H1 (cell line): ENCODE measurements around the gene PTPA. TPM values are rescaled to one million over a fixed set of nuclear protein-coding genes. Genes with fewer than 3 reads are reported as not detected.

Experiments
- CTCF ChIA-PET: fragments of 300-600 bp; sonication (Branson Sonifier 250); formaldehyde crosslinking; loops from one replicate; lab custom pipeline; 2021; ENCODE audit not compliant: partially characterized antibody; lab: Charles Lee
- POLR2A ChIA-PET: fragments of 300-600 bp; sonication (Branson Sonifier 250); formaldehyde crosslinking; loops from one replicate; lab custom pipeline; 2021; ENCODE audit warnings: inconsistent platforms; ENCODE audit not compliant: partially characterized antibody; lab: Charles Lee
- DNase-seq, 2 experiments: peaks; one replicate each; pipeline versions ENCODE4 v3.0.0 to v3.0.0-alpha.2; 2010 to 2022; ENCODE audit warnings: low spot score in 2 of 2, low read depth in 1 of 2, mixed read lengths in 1 of 2
- FAIRE-seq: peaks from 2 replicates; lab custom pipeline; 2011; peaks lifted over from hg19 to GRCh38; lab: Jason Lieb, UNC
- H2AFZ ChIP-seq: 2 replicates; pipeline ENCODE4 v1.8.1; 2012; ENCODE audit warnings: low read length, inconsistent platforms
- H2AK5ac ChIP-seq: 2 replicates; pipeline ENCODE4 v1.6.1; 2013; ENCODE audit warnings: low read depth, low read length
- H2BK120ac ChIP-seq: replicated peaks from 2 replicates; pipeline ENCODE3; 2013; ENCODE audit warnings: low read depth, low read length, inconsistent platforms
- H2BK12ac ChIP-seq: 2 replicates; pipeline ENCODE4 v1.6.1; 2013; ENCODE audit warnings: low read depth, low read length
- H2BK15ac ChIP-seq: 2 replicates; pipeline ENCODE4 v1.6.1; 2013; ENCODE audit warnings: low read length
- H2BK20ac ChIP-seq: 2 replicates; pipeline ENCODE4 v1.6.1; 2013; ENCODE audit warnings: low read length
- H2BK5ac ChIP-seq: 2 replicates; pipeline ENCODE4 v1.6.1; 2013; ENCODE audit warnings: low read depth, low read length
- H3K14ac ChIP-seq: 2 replicates; pipeline ENCODE4 v1.6.1; 2013; ENCODE audit warnings: inconsistent platforms; ENCODE audit not compliant: insufficient read length
- H3K18ac ChIP-seq: 2 replicates; pipeline ENCODE4 v1.6.1; 2013; ENCODE audit warnings: low read length; ENCODE audit errors: extremely low read depth
- H3K23ac ChIP-seq: 2 replicates; pipeline ENCODE4 v1.6.1; 2013; ENCODE audit warnings: inconsistent platforms; ENCODE audit not compliant: insufficient read length
- H3K23me2 ChIP-seq: 2 replicates; pipeline ENCODE4 v1.6.1; 2013; ENCODE audit warnings: low read depth, low read length
- H3K27ac ChIP-seq: 2 replicates; pipeline ENCODE4 v1.6.1; 2011; ENCODE audit warnings: low read depth, low read length, inconsistent platforms
- H3K27me3 ChIP-seq, 4 experiments: replicated peaks in 1 of 4; 1 replicate in 1 of 4; 2 replicates in 3 of 4; pipeline versions ENCODE4 v1.6.1 to v1.8.1; 2011 to 2013; ENCODE audit warnings: low read length in 3 of 4, mild to moderate bottlenecking in 3 of 4, inconsistent platforms in 2 of 4, mixed read lengths in 2 of 4, moderate library complexity in 1 of 4; ENCODE audit not compliant: control insufficient read depth in 3 of 4, insufficient read depth in 3 of 4; ENCODE audit errors: extremely low read depth in 1 of 4
- H3K36me3 ChIP-seq, 4 experiments: 2 replicates each; pipeline versions ENCODE4 v1.6.1 to v1.8.1; 2011 to 2013; ENCODE audit warnings: mild to moderate bottlenecking in 4 of 4, low read length in 3 of 4, moderate library complexity in 2 of 4, control low read depth in 1 of 4, inconsistent platforms in 1 of 4; ENCODE audit not compliant: insufficient read depth in 4 of 4, control insufficient read depth in 2 of 4
- H3K4ac ChIP-seq: replicated peaks from 2 replicates; pipeline ENCODE3; 2013; ENCODE audit warnings: low read length, low read depth, mixed read lengths, inconsistent platforms; ENCODE audit not compliant: insufficient read length
- H3K4me1 ChIP-seq, 4 experiments: replicated peaks in 1 of 4; 1 replicate in 1 of 4; 2 replicates in 3 of 4; pipeline versions ENCODE4 v1.6.1 to v1.8.1; 2011 to 2013; ENCODE audit warnings: low read length in 3 of 4, inconsistent platforms in 2 of 4, mixed read lengths in 1 of 4; ENCODE audit not compliant: insufficient read depth in 4 of 4, control insufficient read depth in 3 of 4
- H3K4me2 ChIP-seq, 2 experiments: 2 replicates each; pipeline versions ENCODE4 v1.6.1 to v1.8.1; 2011 to 2013; ENCODE audit warnings: low read depth in 2 of 2, low read length in 2 of 2, control low read depth in 1 of 2, inconsistent platforms in 1 of 2, mild to moderate bottlenecking in 1 of 2; ENCODE audit not compliant: insufficient read depth in 1 of 2
- H3K4me3 ChIP-seq, 4 experiments: fragments of 200-600, 300-600 bp in 1 of 4; sonication (generic), shearing (Covaris generic), sonication (Bioruptor Twin) in 1 of 4; 2 replicates each; pipeline versions ENCODE4 v1.5.1 to v1.8.1; 2011 to 2016; ENCODE audit warnings: low read length in 4 of 4, low read depth in 3 of 4, control low read depth in 2 of 4, inconsistent platforms in 2 of 4, mild to moderate bottlenecking in 2 of 4, mixed read lengths in 1 of 4, moderate library complexity in 1 of 4; ENCODE audit not compliant: insufficient read depth in 2 of 4; ENCODE audit errors: extremely low read depth in 1 of 4
- H3K56ac ChIP-seq: replicated peaks from 2 replicates; pipeline ENCODE3; 2013; ENCODE audit warnings: low read depth, mild to moderate bottlenecking, mixed read lengths, low read length, inconsistent platforms; ENCODE audit not compliant: insufficient read length
- H3K79me1 ChIP-seq: 2 replicates; pipeline ENCODE4 v1.6.1; 2013; ENCODE audit warnings: low read depth, low read length, control low read depth
- H3K79me2 ChIP-seq, 2 experiments: 2 replicates each; pipeline versions ENCODE4 v1.6.1 to v1.8.1; 2012 to 2013; ENCODE audit warnings: low read length in 2 of 2, mild to moderate bottlenecking in 2 of 2, inconsistent platforms in 1 of 2; ENCODE audit not compliant: insufficient read depth in 2 of 2, control insufficient read depth in 1 of 2
- H3K9ac ChIP-seq, 4 experiments: replicated peaks in 1 of 4; 1 replicate in 1 of 4; 2 replicates in 3 of 4; pipeline versions ENCODE4 v1.6.1 to v1.8.1; 2011 to 2013; ENCODE audit warnings: low read depth in 3 of 4, low read length in 3 of 4, control low read depth in 2 of 4, mild to moderate bottlenecking in 2 of 4, moderate library complexity in 2 of 4, inconsistent platforms in 1 of 4; ENCODE audit errors: extremely low read depth in 1 of 4
- H3K9me3 ChIP-seq, 2 experiments: 2 replicates each; pipeline versions ENCODE4 v1.6.1 to v1.8.1; 2012 to 2013; ENCODE audit warnings: mild to moderate bottlenecking in 2 of 2, moderate library complexity in 2 of 2, control low read depth in 1 of 2, inconsistent platforms in 1 of 2, low read depth in 1 of 2, low read length in 1 of 2, mixed read lengths in 1 of 2; ENCODE audit not compliant: insufficient read depth in 2 of 2
- H4K20me1 ChIP-seq, 2 experiments: replicated peaks in 1 of 2; 2 replicates each; pipeline versions ENCODE3 to v1.8.1; 2011 to 2013; ENCODE audit warnings: inconsistent platforms in 2 of 2, low read length in 2 of 2, mild to moderate bottlenecking in 1 of 2; ENCODE audit not compliant: insufficient read depth in 2 of 2, control insufficient read depth in 1 of 2
- H4K5ac ChIP-seq: 2 replicates; pipeline ENCODE4 v1.6.1; 2013; ENCODE audit warnings: low read length, low read depth, mixed read lengths, inconsistent platforms; ENCODE audit not compliant: insufficient read length
- H4K8ac ChIP-seq: 2 replicates; pipeline ENCODE4 v1.8.0; 2013; ENCODE audit warnings: mild to moderate bottlenecking, moderate library complexity, low read length, inconsistent platforms; ENCODE audit not compliant: insufficient read depth; ENCODE audit errors: extremely low read depth
- H4K91ac ChIP-seq: replicated peaks from 2 replicates; pipeline ENCODE3; 2013; ENCODE audit warnings: low read length, mixed read lengths, inconsistent platforms; ENCODE audit not compliant: insufficient read length
- BRCA1 ChIP-seq: IDR thresholded peaks from 2 replicates; pipeline ENCODE4 v1.6.1; 2012; ENCODE audit warnings: low read depth, low read length, improper control_type of control experiment
- CHD1 ChIP-seq: IDR thresholded peaks from 2 replicates; pipeline ENCODE4 v1.6.1; 2012; ENCODE audit warnings: low read depth, low read length, improper control_type of control experiment
- CTBP2 ChIP-seq: IDR thresholded peaks from 2 replicates; pipeline ENCODE4 v1.7.0; 2011; ENCODE audit warnings: borderline replicate concordance, mild to moderate bottlenecking, moderate library complexity, mixed read lengths, low read length; ENCODE audit not compliant: insufficient read depth, insufficient read length
- EGR1 ChIP-seq: IDR thresholded peaks from 2 replicates; pipeline ENCODE4 v1.6.1; 2011; ENCODE audit warnings: low read depth, low read length, borderline replicate concordance
- FOSL1 ChIP-seq: IDR thresholded peaks from 2 replicates; pipeline ENCODE4 v1.6.1; 2011; ENCODE audit warnings: mild to moderate bottlenecking, low read depth, low read length, moderate library complexity; ENCODE audit not compliant: insufficient read depth
- KDM4A ChIP-seq: IDR thresholded peaks from one replicate; pipeline ENCODE4 v1.7.1; 2012; ENCODE audit warnings: low read depth, mild to moderate bottlenecking, moderate library complexity, low read length, inconsistent platforms; ENCODE audit not compliant: severe bottlenecking
- RFX5 ChIP-seq: IDR thresholded peaks from 2 replicates; pipeline ENCODE4 v1.6.1; 2011; ENCODE audit warnings: low read depth, low read length, improper control_type of control experiment, borderline replicate concordance
- SIN3A ChIP-seq, 2 experiments: IDR thresholded peaks in 1 of 2; conservative IDR thresholded peaks in 1 of 2; 2 replicates each; pipeline ENCODE4 v1.6.1; 2011 to 2012; ENCODE audit warnings: low read length in 2 of 2, improper control_type of control experiment in 1 of 2, low read depth in 1 of 2, mild to moderate bottlenecking in 1 of 2
- SP4 ChIP-seq: IDR thresholded peaks from 2 replicates; pipeline ENCODE4 v1.6.1; 2012; ENCODE audit warnings: low read length, inconsistent platforms
- WGBS, 2 experiments: shearing (Covaris generic) in 1 of 2; methylation state at CpG; one replicate each; pipeline versions ENCODE4 v1.1.6 to v1.1.7; 2013 to 2015; ENCODE audit warnings: low lambda C conversion rate in 2 of 2, mixed read lengths in 2 of 2, inconsistent platforms in 1 of 2, low coverage in 1 of 2, missing lambda C conversion rate in 1 of 2; ENCODE audit not compliant: insufficient replicate concordance in 2 of 2, insufficient coverage in 1 of 2, insufficient read length in 1 of 2; ENCODE audit errors: extremely low coverage in 1 of 2, missing lambda C conversion rate in 1 of 2; 5-methylcytosine and 5-hydroxymethylcytosine counted together
- polyA plus RNA-seq, 7 experiments: library from polyadenylated mRNA; depleted of rRNA in 3 of 7; stranded (reverse) in 5 of 7; unstranded in 2 of 7; fragments of >200 nt in 5 of 7; fragments of 200-250 nt in 2 of 7; gene quantifications; 1 replicate in 5 of 7; 2 replicates in 1 of 7; 4 replicates in 1 of 7; pipeline versions ENCODE4 v1.2.1 to v1.2.3, GENCODE V29; 2011 to 2013; ENCODE audit warnings: missing spikeins in 2 of 7, mixed read lengths in 2 of 7
- total RNA-seq: library from RNA; stranded (reverse); fragmentation: NEBNext Ultra II Directional; extraction: Animal tissue kit (Norgen Biotek cat#: 25700); gene quantifications from 2 replicates; pipeline ENCODE4 v1.2.1, GENCODE V29; 2021
- TF ChIP-seq, protein P1 (sequence below): IDR thresholded peaks from 2 replicates; pipeline ENCODE4 v1.6.1; 2012; ENCODE audit warnings: inconsistent platforms

The PTPA gene
- total and polyA plus RNA-seq, 2 of the 8 experiments (the other 6 are each of a cell fraction or from before 2014, with no cell fraction given) = 114 to 145 TPM

DNA sequence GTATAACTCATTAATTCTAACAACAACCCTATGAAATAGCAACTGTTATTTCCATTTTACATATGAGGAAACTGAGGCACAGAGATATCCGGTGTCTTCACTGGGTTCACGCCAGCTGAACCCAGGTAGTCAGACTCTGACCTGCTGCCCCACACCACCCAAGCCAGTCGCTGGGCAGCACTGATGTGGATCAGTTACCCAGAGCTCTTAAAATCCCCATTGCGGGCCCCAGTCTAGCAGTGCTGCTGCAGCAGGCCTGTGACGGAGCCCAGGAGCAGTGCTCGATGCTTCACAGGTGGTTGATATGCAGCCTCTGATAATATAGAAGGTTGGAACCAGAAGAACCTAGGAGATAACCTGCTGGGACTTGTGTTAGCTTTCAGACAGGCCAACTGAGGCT is 24.3 kb downstream of the PTPA start:
- Histone ChIP-seq H3K4ac (no peak overlapping the region), H3K4me2 (no peak overlapping the region), H3K18ac (no peak overlapping the region), H3K9me3 (no peaks in the 10 kb centered on the region), H2BK20ac (no peak overlapping the region), H3K9ac (no peak overlapping the region), H3K23me2 (peaks cover 10% of the 10 kb centered on the region; the same call in 1 of the 2 replicates), H2BK15ac (no peak overlapping the region), H2BK120ac (no peak overlapping the region), H3K4me1 (peaks cover 5 to 16% (median 9%) of the 10 kb centered on the region in 4 experiments), H3K79me2 (no peaks in the 10 kb centered on the region), H3K4me3 (no peak overlapping the region), H3K27ac (no peak overlapping the region), H4K8ac (no peak overlapping the region), H3K23ac (no peak overlapping the region), H4K5ac (no peak overlapping the region), H3K14ac (no peak overlapping the region), H2BK5ac (no peak overlapping the region), H3K79me1 (no peaks in the 10 kb centered on the region), H3K56ac (no peak overlapping the region), H3K27me3 (no peaks in the 10 kb centered on the region), H2BK12ac (no peak overlapping the region), H4K91ac (no peak overlapping the region), H2AK5ac (no peak overlapping the region), H4K20me1 (peaks cover 2 to 6% of the 10 kb centered on the region in 2 experiments), H2AFZ (no peak overlapping the region), H3K36me3 (peaks cover 6 to 27% (median 18%) of the 10 kb centered on the region in 4 experiments)
- no peak for DNase-seq
- POLR2A ChIA-PET = no interaction called here
- FAIRE-seq = no peak
- TF ChIP-seq, protein P1, sequence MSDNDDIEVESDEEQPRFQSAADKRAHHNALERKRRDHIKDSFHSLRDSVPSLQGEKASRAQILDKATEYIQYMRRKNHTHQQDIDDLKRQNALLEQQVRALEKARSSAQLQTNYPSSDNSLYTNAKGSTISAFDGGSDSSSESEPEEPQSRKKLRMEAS = no peak
- TF ChIP-seq BRCA1 (no peak), EGR1 (no peak), CHD1 (no peak), SIN3A (conservative IDR thresholded peaks at IDR 0.05 in 1 of 2, IDR thresholded peaks at IDR 0.05 in 1 of 2; ENCODE audit: low read depth in 1 of 2, low read length in 2 of 2) (no peak), KDM4A (no peak), SP4 (no peak), FOSL1 (no peak), RFX5 (no peak), CTBP2 (no peak)
- CTCF ChIA-PET = interaction anchor here (0.8 to 36.8 kb wide), 12 partner anchors 7 to 488 kb away, joined by 3 to 831 read pairs (median 4); partner anchors contain the start of genes C9orf50, IER5L and NTMT1
- 89% methylated on average over 6 of the region's 6 CpGs; no CpG with 5 or more reads in 1 of the 2 experiments for WGBS, 2 experiments
